Measurements from ENCODE around the gene RHBDF1.

DNA sequence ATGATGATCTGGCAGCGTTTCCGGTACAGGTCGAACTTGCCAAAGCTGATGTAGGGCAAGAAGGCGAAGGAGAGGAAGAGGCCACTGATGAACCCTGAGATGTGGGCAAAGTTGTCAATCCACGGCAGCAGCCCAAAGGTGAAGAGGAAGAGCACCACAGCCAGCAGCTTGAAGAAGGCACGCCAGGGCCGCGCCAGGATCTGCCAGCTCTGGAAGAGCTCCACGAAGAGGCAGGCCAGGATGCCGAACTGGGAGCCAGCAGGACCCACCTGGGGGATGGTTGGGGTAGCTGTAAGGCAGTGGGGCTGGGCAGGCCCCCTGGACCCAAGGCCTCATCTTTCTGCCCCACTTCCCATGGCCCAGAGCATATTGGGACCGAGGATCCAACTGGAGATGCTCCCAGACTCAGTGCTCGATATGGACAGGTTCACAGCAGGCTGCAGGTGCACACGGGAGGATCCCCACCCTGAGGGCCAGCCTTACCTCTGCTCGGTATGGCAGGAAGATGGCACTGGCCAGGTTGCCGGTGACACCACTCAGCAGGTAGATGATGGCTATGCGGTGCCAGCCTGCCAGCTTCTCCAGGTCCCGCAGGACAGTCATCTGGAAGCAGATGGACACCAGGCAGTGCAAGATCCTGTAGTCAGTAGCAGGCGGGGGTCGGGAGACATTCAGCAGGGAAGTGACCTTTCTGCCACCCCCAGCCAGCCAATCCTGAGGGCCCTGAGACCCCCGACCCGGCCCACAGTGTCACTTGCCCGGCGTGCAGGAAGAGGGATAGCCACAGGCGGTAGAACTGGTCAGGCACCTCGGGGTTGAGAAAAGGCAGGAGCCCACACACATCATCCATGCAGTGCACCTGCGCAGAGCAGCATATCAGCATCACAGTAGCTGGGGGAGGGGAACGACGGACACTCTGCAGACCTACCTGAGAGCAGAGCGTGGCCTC is 13.7 kb downstream of the RHBDF1 start:
- no peak for TF ChIP-seq TAF1 (IDR thresholded peaks at IDR 0.05; ENCODE audit: low read depth)
- TF ChIP-seq RAD21 (conservative IDR thresholded peaks at IDR 0.05) = no peak
- TF ChIP-seq, protein P1, sequence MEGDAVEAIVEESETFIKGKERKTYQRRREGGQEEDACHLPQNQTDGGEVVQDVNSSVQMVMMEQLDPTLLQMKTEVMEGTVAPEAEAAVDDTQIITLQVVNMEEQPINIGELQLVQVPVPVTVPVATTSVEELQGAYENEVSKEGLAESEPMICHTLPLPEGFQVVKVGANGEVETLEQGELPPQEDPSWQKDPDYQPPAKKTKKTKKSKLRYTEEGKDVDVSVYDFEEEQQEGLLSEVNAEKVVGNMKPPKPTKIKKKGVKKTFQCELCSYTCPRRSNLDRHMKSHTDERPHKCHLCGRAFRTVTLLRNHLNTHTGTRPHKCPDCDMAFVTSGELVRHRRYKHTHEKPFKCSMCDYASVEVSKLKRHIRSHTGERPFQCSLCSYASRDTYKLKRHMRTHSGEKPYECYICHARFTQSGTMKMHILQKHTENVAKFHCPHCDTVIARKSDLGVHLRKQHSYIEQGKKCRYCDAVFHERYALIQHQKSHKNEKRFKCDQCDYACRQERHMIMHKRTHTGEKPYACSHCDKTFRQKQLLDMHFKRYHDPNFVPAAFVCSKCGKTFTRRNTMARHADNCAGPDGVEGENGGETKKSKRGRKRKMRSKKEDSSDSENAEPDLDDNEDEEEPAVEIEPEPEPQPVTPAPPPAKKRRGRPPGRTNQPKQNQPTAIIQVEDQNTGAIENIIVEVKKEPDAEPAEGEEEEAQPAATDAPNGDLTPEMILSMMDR (IDR thresholded peaks at IDR 0.05; ENCODE audit: poor library complexity, severe bottlenecking) = no peak
- no peak for TF ChIP-seq EP300 (conservative IDR thresholded peaks at IDR 0.05; ENCODE audit: poor library complexity, severe bottlenecking)
- TF ChIP-seq POLR2AphosphoS5 (IDR thresholded peaks at IDR 0.05) = no peak
- TF ChIP-seq, protein P2, sequence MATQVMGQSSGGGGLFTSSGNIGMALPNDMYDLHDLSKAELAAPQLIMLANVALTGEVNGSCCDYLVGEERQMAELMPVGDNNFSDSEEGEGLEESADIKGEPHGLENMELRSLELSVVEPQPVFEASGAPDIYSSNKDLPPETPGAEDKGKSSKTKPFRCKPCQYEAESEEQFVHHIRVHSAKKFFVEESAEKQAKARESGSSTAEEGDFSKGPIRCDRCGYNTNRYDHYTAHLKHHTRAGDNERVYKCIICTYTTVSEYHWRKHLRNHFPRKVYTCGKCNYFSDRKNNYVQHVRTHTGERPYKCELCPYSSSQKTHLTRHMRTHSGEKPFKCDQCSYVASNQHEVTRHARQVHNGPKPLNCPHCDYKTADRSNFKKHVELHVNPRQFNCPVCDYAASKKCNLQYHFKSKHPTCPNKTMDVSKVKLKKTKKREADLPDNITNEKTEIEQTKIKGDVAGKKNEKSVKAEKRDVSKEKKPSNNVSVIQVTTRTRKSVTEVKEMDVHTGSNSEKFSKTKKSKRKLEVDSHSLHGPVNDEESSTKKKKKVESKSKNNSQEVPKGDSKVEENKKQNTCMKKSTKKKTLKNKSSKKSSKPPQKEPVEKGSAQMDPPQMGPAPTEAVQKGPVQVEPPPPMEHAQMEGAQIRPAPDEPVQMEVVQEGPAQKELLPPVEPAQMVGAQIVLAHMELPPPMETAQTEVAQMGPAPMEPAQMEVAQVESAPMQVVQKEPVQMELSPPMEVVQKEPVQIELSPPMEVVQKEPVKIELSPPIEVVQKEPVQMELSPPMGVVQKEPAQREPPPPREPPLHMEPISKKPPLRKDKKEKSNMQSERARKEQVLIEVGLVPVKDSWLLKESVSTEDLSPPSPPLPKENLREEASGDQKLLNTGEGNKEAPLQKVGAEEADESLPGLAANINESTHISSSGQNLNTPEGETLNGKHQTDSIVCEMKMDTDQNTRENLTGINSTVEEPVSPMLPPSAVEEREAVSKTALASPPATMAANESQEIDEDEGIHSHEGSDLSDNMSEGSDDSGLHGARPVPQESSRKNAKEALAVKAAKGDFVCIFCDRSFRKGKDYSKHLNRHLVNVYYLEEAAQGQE (IDR thresholded peaks at IDR 0.05; ENCODE audit: borderline replicate concordance) = no peak
